Activated T-helper 2 cell treated with anti-CD3 and anti-CD28 coated beads, Interferon-gamma antibody, Interleukin-2, Interleukin-4, amounts not matched to agents 10 μg/mL and 5 μg/mL and 100 μg/mL, durations not matched to agents 14 hours and 24 hours and 36 hours (primary cell): ENCODE measurements around the gene CYRIA. TPM values are rescaled to one million over a fixed set of nuclear protein-coding genes. Genes with fewer than 3 reads are reported as not detected.

Source experiments
- DNase-seq: peaks from one replicate; pipeline ENCODE4 v3.0.0; 2021; ENCODE audit warnings: low spot score
- H3K27ac Mint-ChIP-seq: one replicate; pipeline ENCODE4 v1.8.0; 2021; ENCODE audit warnings: mixed read lengths
- H3K27me3 Mint-ChIP-seq: one replicate; pipeline ENCODE4 v1.8.0; 2021; ENCODE audit warnings: low read depth, mixed read lengths
- H3K36me3 Mint-ChIP-seq: one replicate; pipeline ENCODE4 v1.8.0; 2021; ENCODE audit warnings: low read depth, mixed read lengths
- H3K4me1 Mint-ChIP-seq: one replicate; pipeline ENCODE4 v1.8.0; 2021; ENCODE audit warnings: low read depth, mixed read lengths
- H3K4me3 Mint-ChIP-seq: one replicate; pipeline ENCODE4 v1.8.0; 2021; ENCODE audit warnings: low read depth, mild to moderate bottlenecking, moderate library complexity, mixed read lengths
- H3K9me3 Mint-ChIP-seq: one replicate; pipeline ENCODE4 v1.8.0; 2021; ENCODE audit warnings: mixed read lengths
- intact Hi-C: fragments of 100-400 bp; cut with micrococcal nuclease; formaldehyde crosslinking; loops from one replicate; pipeline ENCODE4 v1.15.1; 2023
- total RNA-seq: library from RNA; stranded (reverse); gene quantifications from 2 replicates; pipeline ENCODE4 v1.2.3, GENCODE V29; 2022

The CYRIA gene
- total RNA-seq, 1 donor from 2014 or later, result 1.8 TPM

DNA sequence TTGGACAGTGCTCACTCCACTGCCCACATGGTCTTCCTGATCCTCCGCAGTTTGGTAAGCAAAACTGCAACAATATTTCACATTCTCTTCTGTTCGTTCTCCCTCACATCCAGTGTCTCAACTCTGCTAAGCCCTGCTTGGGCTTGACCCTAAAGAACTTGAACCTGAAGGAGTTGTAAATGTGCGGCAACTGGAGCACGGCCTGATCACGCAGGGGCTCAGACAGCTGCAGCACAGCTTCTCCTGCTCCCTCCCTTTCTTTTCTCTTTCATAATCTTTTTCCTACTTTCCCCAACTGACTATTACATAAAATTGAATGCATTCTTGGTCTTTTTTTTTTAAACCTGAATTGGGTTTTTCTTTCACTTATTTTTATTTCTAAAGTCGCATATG, 10.2 kb downstream of the CYRIA start:
- peaks cover 8% of the 10 kb centered on the region for H3K27me3 Mint-ChIP-seq

DNA sequence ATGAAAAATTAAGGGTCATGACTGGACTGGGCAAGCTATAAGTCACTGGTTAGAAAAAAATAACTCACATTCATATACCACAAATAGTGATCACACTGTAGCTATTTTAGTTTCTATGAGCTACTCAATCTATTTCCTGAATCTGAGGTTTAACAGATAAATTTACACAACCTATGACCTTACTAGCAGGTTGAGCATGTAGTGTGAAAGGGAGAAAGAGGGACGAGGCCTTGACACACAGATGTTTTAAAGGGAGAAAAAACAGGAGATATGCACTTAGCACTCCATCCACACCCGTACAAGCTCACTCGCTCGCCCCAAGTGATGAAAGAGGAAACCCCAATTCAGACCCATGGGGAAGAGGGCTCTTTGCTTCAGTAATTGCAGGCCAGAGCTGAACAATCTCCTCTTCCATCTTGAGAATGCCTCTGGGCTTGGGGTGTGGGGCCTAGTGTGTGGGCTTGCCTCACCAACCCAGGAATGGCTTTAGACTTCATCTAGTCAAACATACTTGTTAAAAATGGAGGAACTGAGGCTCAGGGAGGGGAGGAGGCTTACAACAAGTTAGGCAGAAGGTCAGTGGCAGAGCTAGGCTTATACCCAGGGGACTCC, 10.7 kb downstream of the CYRIA start:
- no peaks in the 10 kb centered on the region for H3K36me3 Mint-ChIP-seq
- no peak overlapping the region for H3K27ac Mint-ChIP-seq
- no peaks in the 10 kb centered on the region for H3K9me3 Mint-ChIP-seq
- intact Hi-C loops, result no loop called here
- H3K27me3 Mint-ChIP-seq, result peaks cover 4% of the 10 kb centered on the region
- DNase-seq, result no peak
- H3K4me3 Mint-ChIP-seq, result no peak overlapping the region
- H3K4me1 Mint-ChIP-seq, result peaks cover 17% of the 10 kb centered on the region

More for the DNA sequence above, 10.2 kb downstream of the CYRIA start:
- Mint-ChIP-seq H3K4me1 (peaks cover 15% of the 10 kb centered on the region), H3K27ac (no peak overlapping the region), H3K9me3 (no peaks in the 10 kb centered on the region), H3K4me3 (no peak overlapping the region), H3K36me3 (no peaks in the 10 kb centered on the region)
- intact Hi-C loops, result no loop called here
- DNase-seq, result no peak

DNA sequence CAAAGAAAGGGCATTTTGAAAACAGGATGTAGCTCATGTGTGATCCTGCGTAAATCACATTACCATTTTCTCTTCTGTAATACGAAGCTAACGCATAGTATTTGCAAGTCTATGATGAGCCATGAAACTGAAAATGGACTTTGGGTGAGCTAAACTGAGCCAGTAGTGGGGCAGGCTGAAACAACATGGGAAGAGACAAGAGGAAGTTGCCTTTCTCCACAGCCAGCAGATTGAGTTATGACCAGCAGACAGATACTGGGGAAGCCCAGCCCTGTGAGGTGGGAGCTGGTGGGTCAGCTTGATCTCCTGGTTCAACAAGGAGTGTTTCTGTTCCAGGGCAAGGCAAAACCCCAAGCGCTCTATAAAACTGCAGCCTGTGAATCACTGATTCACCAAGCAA, 11.8 kb downstream of the CYRIA start:
- intact Hi-C loops, result no loop called here
- peaks cover 19% of the 10 kb centered on the region for H3K4me1 Mint-ChIP-seq
- DNase-seq, result no peak
- no peaks in the 10 kb centered on the region for H3K36me3 Mint-ChIP-seq
- peaks cover 3% of the 10 kb centered on the region for H3K27me3 Mint-ChIP-seq
- H3K4me3 Mint-ChIP-seq, result no peak overlapping the region
- H3K27ac Mint-ChIP-seq, result no peak overlapping the region
- no peaks in the 10 kb centered on the region for H3K9me3 Mint-ChIP-seq

DNA sequence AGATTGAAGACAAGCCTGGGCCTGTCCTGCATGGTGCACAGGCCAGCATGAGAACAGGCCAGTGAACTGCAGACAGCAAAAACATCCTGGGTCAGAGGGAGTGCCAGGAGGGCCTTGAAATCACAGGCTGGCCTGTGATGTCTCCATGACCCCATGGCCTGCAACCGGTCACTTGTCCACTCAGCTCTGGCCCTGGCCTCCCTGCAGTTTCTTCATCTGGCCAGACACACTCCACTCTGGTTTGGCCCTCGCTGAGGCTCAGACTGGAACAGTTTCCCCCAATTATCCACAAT, 12.6 kb downstream of the CYRIA start:
- no peak overlapping the region for H3K4me3 Mint-ChIP-seq
- intact Hi-C loops, result no loop called here
- H3K4me1 Mint-ChIP-seq, result peaks cover 18% of the 10 kb centered on the region
- no peaks in the 10 kb centered on the region for H3K27me3 Mint-ChIP-seq
- H3K27ac Mint-ChIP-seq, result no peak overlapping the region
- DNase-seq, result no peak
- no peaks in the 10 kb centered on the region for H3K9me3 Mint-ChIP-seq
- H3K36me3 Mint-ChIP-seq, result no peaks in the 10 kb centered on the region

DNA sequence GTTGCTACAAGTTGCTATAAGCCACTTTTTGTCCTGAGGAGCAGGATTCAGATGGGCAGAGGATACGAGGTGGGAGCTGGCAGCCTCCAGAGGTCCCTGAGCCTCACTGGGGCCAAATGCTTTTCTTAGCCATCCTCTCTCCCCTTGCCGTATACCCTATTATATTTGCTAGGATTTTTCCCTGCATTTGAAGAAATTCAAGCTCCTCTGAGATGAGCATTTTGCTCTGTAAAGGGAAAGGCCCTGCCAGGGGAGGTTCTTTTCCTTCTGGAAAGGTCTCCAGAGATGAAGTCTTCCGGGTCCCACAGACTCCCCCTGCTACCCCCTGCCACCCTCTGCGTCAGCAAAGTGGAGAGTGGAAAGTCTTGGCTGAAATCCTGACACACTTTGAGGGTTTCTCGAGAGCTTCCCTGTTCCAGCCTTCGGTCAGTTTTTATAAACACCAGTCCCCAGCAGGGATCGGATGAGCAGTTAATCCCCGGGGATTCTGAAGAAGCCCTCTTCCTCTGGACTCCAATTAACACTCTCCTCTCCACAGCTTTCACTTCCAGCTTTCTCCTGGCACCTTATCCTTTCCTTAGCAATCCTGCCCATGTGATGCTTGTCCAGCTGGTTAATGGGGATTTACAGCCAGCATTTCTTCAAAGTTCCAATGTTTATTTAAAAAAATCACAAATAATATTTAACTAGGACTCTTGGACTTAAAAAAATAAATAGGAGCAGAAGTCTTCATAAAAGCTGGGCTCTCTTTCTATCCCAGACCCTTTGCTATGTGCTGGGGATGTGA, 13.1 kb downstream of the CYRIA start:
- Mint-ChIP-seq H3K4me1 (peaks cover 18% of the 10 kb centered on the region), H3K27me3 (no peaks in the 10 kb centered on the region), H3K36me3 (no peaks in the 10 kb centered on the region), H3K27ac (no peak overlapping the region), H3K4me3 (no peak overlapping the region), H3K9me3 (no peaks in the 10 kb centered on the region)
- DNase-seq, result no peak
- intact Hi-C loops, result no loop called here

DNA sequence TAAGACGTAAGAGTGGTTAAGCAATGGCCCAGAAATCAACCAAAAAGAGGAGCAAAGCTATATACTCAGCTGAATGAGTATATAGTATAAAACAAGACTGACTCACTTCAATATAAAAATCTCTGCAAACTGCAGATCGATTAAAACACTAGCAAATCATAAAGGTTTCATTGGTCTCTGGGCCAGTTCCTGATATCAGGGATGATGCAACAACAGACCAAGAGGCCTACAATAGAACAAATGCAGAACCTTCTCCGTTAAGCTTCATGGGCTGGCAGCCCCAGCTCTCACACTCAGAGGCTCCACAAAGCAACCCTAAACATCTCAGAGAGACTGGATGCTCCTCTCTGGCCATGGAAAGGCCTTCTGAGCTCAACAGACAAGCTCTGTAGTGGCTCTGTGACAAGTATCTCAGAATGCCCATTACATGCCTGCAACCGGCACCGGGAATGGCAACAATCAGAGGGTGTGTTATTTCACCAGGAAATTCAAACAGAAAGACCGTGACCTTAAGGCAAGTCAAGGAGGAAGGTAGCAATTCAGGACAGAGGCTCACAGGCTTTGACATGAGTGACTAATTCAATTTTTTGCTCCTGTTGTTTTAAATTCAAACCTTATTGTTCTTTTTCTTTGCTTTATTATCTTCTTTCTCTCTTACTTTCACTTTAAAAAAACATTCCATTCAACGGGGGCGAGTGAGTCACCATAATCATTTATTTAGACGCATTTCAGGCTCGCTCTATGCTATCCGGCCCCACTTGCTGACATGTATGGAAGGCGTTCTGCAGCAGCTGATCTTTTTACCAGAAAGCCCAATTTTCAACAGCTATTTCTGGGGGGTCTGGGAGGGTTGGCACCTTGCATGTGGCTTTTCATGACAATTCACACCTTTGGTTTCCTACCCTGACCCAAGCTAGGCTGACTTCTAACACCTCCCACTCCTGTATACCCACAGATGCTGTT, 15.1 kb downstream of the CYRIA start:
- intact Hi-C loops, result no loop called here
- Mint-ChIP-seq H3K4me3 (no peak overlapping the region), H3K27me3 (no peaks in the 10 kb centered on the region), H3K36me3 (no peaks in the 10 kb centered on the region), H3K4me1 (peaks cover 15% of the 10 kb centered on the region), H3K27ac (no peak overlapping the region), H3K9me3 (no peaks in the 10 kb centered on the region)
- DNase-seq, result no peak

DNA sequence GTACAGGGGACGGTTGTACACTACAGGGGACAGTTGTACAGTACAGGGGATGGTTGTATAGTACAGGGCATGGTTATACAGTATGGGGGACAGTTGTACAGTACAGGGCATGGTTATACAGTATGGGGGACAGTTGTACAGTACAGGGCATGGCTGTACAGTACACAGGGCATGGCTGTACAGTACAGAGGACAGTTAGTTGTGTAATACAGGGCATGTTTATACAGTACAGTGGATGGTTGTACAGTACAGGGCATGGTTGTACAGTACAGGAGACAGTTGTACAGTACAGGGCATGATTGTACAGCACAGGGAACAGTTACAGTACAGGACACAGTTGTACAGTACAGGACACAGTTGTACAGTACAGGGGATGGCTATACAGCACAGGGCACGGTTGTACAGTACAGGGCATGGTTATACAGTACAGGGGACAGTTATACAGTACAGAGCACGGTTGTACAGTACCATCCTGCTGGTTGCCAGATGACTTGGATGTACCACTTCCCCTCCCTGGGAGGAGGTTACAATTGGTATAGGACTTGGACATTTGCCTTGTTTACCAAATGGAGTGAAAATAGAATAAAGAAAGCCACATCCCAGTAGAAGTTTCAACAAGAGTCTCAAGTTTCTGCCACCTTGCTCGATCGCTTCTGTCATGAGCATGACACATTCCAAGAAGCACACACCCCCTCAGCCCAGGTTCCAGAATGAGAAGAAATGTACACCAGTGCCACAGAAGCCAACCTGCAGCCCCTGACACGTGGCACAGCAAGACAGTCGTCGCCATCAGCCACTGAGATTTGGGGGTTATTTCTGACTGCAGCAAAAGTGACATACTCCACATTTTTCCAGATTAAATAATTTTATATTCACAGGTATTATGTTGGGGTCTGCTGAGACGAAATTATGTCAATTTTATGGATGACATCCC, 16.0 kb downstream of the CYRIA start:
- Mint-ChIP-seq H3K36me3 (no peaks in the 10 kb centered on the region), H3K9me3 (no peaks in the 10 kb centered on the region), H3K4me1 (peaks cover 12% of the 10 kb centered on the region), H3K27ac (no peak overlapping the region), H3K27me3 (no peaks in the 10 kb centered on the region), H3K4me3 (no peak overlapping the region)
- intact Hi-C loops, result loop anchor here (5.0 kb wide), 1 partner anchor 78 kb away; no protein-coding TSS in a partner anchor
- DNase-seq, result no peak

DNA sequence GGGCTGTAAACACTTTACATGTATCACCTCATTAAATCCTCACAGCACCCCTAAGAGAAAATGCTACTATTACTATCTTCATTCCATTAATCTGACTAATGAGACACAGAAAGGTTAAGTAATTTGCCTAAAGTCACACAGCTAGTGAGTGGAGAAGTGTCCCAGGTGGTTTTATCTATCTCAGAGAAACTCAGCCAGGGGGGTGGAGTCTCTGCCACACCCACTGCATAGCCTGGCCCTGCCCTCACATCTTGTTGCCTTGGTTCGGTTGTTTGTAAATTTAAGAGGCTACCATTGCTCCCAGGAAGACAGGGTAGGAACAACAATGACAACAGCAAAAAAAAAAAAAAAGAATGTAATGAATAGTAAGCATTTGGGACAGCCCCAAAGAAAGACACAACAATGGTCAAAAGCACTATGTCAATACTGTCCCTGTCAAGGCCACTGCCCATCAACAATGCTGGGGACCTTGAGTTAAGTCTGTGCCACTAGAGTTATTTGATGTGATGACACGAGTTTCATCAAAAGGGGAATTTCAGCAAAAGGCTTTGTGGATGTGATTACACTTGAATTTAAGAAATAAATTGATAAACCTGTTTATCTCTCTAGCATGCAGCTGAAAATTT, 17.5 kb downstream of the CYRIA start:
- Mint-ChIP-seq H3K4me1 (peaks cover 10% of the 10 kb centered on the region), H3K36me3 (no peaks in the 10 kb centered on the region), H3K27ac (no peak overlapping the region), H3K9me3 (no peaks in the 10 kb centered on the region), H3K27me3 (no peaks in the 10 kb centered on the region), H3K4me3 (no peak overlapping the region)
- intact Hi-C loops, result loop anchor here (5.0 kb wide), 1 partner anchor 79 kb away; no protein-coding TSS in a partner anchor
- DNase-seq, result no peak

DNA sequence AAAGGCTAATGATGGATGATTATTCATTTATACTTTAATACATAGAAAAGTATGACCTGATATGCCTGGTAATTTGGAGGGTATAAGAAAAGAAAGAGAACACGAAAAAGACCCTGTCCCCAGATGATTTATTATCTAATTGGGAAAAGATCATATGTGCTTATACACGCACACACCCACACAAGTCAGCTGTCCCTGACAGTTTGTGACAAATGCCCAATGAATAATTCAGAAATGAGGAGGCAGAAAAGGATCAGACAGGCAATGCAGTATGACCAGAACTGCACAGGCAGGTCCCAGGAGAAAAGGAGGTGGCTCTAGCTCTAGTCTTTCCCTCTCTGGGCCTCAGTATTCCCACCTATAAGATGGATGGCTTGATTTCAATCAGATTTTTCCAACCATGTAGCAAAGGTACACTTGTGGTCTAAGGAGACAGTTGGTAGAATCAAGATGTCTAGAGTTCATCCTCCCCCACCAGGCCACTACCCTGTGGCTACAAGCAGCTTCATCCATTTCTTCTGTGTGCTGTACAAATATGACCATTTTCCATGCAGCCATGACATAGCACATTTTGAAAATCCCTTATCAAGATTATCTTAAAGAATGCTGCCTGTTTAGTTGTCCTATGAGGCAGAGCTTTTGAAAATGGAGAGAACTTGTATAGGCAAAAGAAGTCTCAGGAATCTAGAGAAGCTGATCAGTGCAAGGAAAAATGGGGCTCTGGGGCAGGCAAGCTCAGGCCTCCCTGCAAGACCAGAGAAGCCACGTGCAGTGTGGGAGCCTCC, 19.7 kb downstream of the CYRIA start:
- intact Hi-C loops, result loop anchor here (5.0 kb wide), 1 partner anchor 81 kb away; no protein-coding TSS in a partner anchor
- Mint-ChIP-seq H3K27me3 (no peaks in the 10 kb centered on the region), H3K4me1 (peaks cover 8% of the 10 kb centered on the region), H3K27ac (no peak overlapping the region), H3K9me3 (no peaks in the 10 kb centered on the region), H3K36me3 (no peaks in the 10 kb centered on the region), H3K4me3 (no peak overlapping the region)
- DNase-seq, result no peak

DNA sequence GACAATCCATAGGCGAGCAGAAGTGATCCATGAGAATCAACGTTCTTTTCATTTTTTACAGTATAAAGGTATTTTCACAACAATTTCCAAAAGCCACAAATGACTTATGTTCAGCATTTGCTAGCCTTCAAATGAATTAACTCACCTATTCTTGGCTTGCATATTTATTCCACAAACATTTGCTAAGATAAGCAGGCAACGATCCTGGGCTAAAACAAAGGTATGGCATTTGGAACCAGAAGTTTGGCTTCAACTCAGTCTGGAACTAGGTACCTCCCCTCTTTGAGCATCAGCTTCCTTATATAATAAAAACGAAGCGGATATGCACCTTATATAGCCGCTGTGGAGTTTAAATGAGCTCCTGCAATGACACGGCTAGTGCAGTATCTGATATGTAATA, 20.5 kb downstream of the CYRIA start:
- intact Hi-C loops, result loop anchor here (5.0 kb wide), 1 partner anchor 82 kb away; no protein-coding TSS in a partner anchor
- no peak overlapping the region for H3K4me3 Mint-ChIP-seq
- H3K9me3 Mint-ChIP-seq, result no peaks in the 10 kb centered on the region

DNA sequence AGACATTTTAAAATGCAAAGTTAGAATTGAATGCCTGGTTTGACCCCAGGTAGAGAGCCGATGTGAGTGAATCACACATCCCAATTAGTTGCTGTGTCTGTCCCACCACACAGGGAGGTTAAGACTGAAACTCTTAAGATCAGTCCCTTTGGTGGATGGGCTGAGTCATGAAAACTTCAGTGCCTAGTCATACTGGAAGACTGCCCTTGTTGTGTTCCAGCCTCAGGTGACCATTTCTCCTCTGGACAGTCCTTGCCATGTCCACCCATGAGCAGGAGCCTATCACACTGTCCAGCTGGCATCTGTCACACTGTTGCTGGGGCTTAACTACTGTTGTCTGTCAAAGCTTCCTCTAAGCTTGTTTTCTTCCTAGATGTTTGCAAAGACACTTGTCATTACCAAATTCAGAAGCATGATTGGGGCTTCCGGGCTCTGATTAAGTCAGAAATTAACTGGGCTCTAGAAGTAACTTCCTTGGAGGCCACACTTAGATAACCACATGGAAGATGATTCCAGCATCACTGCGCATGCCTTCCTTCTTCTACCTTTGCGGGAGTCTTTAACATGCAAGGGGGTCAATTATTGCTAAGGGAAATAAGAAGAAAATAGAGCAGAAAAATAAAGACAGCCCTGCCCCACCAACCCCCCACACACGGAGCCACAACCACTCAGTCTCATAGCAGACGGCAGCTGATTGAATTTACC, 21.3 kb downstream of the CYRIA start:
- no peaks in the 10 kb centered on the region for H3K9me3 Mint-ChIP-seq
- intact Hi-C loops, result no loop called here
- no peaks in the 10 kb centered on the region for H3K27me3 Mint-ChIP-seq
- H3K4me1 Mint-ChIP-seq, result peaks cover 2% of the 10 kb centered on the region
- H3K27ac Mint-ChIP-seq, result no peak overlapping the region
- H3K4me3 Mint-ChIP-seq, result no peak overlapping the region
- no peak for DNase-seq
- no peaks in the 10 kb centered on the region for H3K36me3 Mint-ChIP-seq

More for the DNA sequence above, 20.5 kb downstream of the CYRIA start:
- H3K27ac Mint-ChIP-seq, result no peak overlapping the region
- peaks cover 2% of the 10 kb centered on the region for H3K4me1 Mint-ChIP-seq
- no peaks in the 10 kb centered on the region for H3K27me3 Mint-ChIP-seq
- DNase-seq, result no peak
- H3K36me3 Mint-ChIP-seq, result no peaks in the 10 kb centered on the region
